HEK293 (cell line): Measurements from ENCODE around the gene OPA1.

Experiments used
- AEBP2 ChIP-seq: fragments of 450-650 bp; formaldehyde crosslinking; IDR thresholded peaks from 2 replicates; pipeline ENCODE4 v1.5.1; 2016; ENCODE audit warnings: missing biosample characterization, missing genetic modification characterization, borderline replicate concordance

The OPA1 gene

DNA sequence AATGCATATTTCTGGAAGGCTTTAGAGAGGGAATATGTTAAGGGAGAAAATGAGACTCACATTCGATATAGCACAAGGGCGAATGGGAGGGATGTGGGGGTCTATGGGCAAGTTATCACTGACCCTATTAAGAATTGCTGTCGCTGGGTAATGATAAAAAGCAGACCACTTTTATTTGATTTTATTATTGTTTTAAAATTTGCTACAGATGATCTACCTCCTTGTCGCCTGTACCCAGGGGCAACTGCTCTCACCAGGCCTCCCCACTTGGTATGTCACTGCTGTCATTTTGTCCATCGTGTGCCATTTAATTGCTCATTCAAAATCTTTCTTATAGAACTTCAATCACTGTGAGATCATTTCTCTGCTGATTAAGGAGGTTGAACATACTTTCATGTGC lies 153.8 kb downstream of the OPA1 start (continued):
- TF ChIP-seq AEBP2 (tag by site-specific recombination) = no peak
